NCI-H748 (cell line): Measurements from ENCODE around the gene WNT3A.
"Not testable (repeated sequence)": the region's sequence is repeated elsewhere in the genome, so short reads cannot be mapped to it uniquely, and the experiment has no call there.

Experiments
- DNase-seq: peaks from one replicate; lab custom pipeline; 2025; ENCODE audit not compliant: unreplicated experiment; lab: John Stamatoyannopoulos, UW

Gene WNT3A, protein sequence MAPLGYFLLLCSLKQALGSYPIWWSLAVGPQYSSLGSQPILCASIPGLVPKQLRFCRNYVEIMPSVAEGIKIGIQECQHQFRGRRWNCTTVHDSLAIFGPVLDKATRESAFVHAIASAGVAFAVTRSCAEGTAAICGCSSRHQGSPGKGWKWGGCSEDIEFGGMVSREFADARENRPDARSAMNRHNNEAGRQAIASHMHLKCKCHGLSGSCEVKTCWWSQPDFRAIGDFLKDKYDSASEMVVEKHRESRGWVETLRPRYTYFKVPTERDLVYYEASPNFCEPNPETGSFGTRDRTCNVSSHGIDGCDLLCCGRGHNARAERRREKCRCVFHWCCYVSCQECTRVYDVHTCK

DNA sequence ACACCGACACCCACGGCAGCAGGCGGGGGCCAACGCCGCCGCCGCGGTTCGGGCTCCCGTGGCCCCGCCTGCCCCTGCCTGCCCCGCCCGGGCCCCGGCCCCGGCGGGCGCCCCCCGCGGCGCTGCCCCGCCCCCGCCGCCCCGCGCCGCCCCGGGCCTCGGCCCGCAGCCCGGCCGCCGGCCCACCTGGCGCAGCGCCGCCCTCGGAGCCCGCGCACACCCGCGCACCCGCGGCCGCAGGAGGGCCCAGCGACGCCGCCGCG, at the start of gene WNT3A:
Gene WNT3A (plus strand): TSS at position 213 of the 263 bp plus-strand sequence. CDS start 131 bp downstream, outside the sequence.
- DNase-seq, result no peak

DNA sequence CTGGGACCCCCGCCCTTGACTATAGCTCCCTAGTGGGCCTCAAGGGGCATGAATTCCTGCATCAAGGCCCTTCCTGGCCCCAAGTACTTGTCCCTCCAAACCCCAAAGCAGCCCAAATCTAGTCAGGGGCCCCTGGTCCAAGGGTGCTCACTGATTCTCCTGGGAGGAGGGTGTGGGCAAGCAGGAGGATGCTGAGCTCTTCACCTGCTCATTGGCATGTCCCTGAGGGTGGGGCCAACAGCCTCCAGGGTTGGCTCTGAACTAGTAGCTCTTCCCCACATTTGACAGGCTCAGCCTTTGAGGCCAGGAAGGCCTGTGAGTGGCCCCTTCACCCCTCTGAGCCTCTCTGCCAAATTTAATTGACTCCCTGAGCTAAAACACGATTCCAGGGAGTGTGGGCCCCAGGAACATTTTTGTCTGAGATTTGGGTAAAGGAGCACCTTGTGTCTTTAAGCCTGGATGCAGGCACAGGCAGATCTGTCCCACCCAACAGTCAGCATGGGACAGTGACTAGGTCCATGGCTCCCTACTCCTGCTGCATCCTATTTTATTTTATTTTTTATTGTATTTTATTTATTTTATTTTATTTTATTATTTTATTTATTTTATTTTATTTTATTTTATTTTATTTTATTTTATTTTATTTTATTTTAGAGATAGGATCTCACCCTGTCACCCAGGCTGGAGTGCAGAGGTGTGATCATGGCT, 48.0 kb upstream of the WNT3A start:
- DNase-seq, result no peak

- DNase-seq, result no peak
Measured at GRCh38 chr1:227959325-227959860, 47.4 kb upstream of the WNT3A start.

DNA sequence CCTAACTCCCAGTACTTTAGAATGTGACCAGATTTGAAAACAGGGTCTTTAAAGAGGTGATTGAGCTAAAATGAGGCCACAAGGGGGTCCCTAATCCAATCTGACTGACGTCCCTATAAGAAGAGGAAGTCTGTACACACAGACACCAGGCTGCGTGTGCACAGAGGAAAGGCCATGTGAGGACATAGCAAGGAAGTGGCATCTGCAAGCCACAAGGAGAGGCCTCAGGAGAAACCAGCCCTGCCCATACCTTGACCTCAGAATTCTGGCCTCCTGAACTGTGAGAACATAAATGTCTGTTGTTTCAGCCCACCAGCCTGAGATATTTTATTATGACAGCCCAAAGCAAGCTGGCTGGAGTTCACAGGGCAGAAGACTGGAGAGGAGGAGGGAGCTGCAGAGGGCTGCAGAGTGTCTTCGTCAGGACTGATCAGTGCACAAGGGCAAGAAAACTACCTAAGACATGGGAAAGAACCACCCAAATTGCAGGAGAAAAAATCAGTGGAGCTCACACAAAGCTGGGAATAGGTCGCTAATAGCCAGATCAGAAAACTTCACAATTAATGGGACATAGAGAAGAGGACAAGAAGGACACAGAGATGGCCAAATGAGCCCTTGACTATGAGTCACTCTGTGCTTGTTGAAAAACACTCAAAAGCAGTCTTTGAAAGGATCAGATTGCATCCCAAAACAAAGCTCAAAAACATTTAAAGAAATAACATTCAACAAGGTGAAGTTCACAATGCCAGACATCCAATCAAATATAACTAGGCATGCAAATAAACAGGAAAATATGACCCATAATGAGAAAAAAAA, 44.9 kb upstream of the WNT3A start:
- no peak for DNase-seq

DNA sequence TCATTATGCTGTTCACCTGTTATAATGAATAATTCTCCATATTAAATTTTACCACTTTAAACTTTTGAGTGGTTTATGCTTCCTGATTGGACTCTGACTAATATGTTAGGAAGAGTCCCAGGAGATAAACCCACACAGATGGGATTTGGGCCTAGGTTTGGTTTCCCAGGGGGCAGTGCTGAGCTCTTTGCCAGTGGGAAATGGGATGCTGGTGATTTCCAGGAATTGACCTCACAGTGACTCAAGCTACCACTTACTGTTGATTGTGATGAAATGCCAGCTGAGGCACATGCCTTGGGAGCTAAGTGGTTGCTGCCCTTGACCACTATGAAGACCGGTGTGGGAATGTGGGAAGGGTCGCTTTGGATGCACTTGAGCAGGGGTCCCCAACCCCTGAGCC, 40.1 kb upstream of the WNT3A start:
- DNase-seq, result not testable (repeated sequence)

DNA sequence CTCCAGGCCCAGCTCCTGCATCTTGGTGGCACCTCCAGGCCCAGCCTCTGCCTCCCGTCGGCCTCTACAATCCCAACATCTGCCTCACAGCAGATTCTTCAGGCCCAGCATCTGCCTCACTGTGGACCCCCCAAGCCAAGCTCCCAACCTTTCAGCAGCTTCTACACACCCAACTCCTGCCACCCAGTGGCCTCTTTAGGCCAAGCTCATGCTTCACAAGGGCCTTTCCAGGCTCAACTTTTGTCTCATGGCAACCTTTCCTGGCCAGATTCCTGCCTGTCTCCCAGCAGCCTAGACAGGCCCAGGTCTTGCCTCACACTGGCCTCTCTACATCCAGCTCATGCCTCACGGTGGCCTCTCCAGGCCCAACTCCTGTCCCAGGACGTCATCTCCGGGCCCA, 39.0 kb upstream of the WNT3A start:
- not testable (repeated sequence) for DNase-seq

DNA sequence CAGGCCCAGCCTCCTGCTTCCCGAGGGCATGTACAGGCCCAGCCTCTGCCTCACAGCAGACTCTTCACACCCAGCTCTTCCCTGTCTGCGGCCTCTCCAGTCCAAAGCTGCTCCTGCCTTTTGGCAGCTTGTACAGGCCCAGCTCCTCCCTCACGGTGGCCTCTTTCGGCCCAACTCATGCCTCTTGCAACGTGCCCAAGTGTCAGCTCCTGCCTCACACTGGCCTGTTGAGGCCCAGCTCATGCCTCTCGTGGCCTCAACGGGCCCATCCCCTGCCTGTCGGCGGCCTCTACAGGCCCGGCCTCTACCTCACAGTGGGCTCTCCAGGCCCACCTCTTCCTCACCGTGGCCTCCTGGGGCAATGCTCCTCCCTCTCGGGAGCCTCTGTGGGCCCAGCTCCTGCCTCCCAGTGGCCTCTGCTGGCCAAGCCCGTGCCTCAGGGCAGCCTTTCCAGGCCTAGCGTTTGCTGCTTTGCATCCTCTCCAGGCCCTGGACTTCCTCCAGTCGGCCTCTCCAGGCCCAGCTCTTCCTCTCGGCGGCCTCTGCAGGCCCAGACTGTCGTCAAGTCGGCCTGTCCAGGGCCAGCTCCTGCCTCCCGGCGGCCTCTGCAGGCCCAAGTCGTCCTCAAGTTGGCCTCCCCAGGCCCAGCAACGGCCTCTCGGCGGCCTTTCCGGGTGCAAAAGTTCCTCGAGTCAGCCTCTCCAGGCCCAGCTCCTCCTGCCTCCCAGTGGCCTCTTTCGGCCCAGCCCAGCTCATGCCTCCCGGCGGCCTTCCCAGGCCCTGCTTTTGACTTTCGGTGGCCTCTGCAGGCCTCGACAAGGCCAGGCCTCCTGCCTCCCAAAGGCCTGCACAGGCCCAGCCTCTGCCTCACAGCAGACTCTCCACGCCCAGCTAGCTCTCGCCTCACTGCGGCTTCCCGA, 36.5 kb upstream of the WNT3A start:
- DNase-seq, result not testable (repeated sequence)

DNA sequence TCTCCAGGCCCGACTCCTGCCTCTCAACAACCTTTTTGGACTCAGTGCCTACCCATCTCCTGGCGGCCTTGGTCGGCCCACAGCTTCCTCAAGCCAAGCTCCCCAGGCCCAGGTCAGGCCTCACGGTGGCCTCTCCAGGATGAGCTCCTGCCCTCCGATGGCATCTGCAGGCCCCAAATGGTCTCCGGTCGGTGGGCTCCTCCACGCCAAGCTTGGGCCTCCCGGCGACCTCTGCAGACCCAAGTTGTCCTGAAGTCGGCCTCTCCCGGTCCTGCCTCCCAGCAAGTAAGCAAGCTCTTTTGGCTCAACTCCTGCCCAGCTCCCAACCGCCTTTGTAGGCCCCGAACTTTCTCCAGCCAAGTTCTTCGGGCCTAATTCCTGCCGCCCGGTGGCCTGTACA, 35.6 kb upstream of the WNT3A start:
- DNase-seq, result not testable (repeated sequence)

GRCh38 chr1:227971643-227972282, 35.0 kb upstream of the WNT3A start:
- not testable (repeated sequence) for DNase-seq

DNA sequence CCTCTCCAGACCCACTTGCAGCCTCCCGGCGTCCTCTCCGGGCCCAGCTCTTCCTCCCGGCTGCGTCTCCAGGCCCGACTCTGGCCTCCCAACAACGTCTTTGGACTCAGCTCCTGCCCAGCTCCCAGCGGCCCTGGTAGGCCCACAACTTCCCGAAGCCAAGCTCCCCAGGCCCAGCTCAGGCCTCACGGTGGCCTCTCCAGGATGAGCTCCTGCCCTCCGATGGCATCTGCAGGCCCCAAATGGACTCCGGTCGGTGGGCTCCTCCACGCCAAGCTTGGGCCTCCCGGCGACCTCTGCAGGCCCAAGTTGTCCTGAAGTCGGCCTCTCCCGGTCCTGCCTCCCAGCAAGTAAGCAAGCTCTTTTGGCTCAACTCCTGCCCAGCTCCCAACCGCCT, 34.5 kb upstream of the WNT3A start:
- not testable (repeated sequence) for DNase-seq

- not testable (repeated sequence) for DNase-seq
Measured at GRCh38 chr1:227972843-227973374, 33.9 kb upstream of the WNT3A start.

DNA sequence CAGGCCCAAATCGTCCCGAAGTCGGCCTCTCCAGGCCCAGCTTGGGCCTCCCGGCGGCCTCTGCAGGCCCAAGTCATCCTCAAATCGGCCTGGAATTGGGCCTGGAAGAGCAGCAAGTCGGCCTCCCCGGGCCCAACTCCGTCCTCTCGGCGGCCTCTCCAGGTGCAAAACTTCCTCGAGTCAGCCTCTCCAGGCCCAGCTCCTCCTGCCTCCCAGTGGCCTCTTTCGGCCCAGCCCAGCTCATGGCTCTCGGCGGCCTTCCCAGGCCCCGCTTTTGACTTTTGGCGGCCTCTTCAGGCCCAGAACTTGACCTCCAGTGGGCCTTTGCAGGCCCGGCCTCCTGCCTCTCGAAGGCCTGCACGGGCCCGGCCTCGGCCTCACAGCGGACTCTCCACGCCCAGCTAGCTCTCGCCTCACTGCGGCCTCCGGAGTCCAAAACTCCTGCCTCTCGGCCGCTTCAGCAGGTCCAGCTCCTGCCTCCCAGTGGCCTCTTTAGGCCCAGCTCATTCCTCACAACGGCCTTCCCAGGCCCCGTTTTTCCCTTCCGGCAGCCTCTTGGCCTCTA, 33.0 kb upstream of the WNT3A start:
- DNase-seq, result not testable (repeated sequence)

DNA sequence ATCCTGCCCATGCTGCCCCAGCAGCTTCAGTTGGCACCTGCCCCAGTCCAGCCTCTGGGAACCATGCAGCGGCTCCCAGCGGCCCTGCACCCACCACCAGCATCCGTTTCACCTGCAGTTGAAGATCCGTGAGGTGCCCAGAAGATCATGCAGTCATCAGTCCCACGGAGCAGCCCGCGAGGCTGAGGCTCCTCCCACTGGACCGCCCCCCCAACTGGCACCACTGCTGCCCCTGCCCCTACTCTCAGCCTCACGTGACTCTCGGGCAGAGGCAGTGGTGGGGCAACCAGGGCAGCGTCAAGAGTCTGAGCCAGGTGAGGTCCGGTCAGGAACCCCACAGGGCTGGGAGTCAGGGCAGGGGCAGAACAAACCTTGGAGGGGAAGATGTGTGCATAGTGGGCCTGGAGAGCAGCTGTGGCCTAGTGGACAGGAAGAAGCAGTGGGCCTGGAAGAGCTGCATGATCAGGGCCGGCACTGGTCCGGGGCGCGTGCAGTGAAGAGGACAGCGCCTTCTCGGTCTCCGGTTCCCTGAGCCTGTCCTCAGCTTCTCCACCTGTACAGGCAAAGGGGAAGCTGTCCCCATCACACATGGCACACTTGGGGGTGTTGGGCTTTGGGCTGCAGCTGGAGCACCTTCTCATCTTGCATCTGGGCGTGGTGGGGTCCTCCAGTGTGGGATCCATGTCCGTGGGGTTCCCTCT, 31.1 kb upstream of the WNT3A start:
- not testable (repeated sequence) for DNase-seq

- no peak for DNase-seq
Measured at GRCh38 chr1:227987181-227987580, 19.6 kb upstream of the WNT3A start.

- DNase-seq, result no peak
Measured at GRCh38 chr1:227994632-227995300, 12.0 kb upstream of the WNT3A start.

- no peak for DNase-seq
Measured at GRCh38 chr1:227996187-227996950, 10.4 kb upstream of the WNT3A start.

- DNase-seq, result no peak
Measured at GRCh38 chr1:227998374-227999055, 8.3 kb upstream of the WNT3A start.
